ENCODE data around the gene GLCCI1.

Gene GLCCI1

DNA sequence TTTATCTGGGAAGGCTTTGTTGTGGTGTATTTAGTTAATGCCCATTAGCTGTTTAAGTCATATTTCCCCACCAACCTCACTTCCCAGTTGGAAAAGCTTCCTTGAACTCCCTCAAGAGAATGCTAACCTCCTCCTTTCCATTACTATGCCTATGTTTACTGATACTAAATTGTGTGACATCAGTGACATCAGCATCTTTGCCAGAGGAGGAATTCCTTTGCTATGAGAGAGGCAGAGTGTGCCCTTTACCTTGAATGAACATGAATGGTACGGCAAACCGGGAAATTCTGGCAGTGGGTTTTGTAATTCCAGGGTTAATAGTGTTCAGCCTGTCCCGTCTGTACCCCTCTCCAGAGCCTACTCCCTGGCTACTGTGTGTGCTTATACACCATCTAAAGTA lies 22.1 kb upstream of the GLCCI1 start:
- no peak overlapping the region for H3K4me3 ChIP-seq (ENCODE audit: low read depth, low read length)
- TF ChIP-seq, protein P1, sequence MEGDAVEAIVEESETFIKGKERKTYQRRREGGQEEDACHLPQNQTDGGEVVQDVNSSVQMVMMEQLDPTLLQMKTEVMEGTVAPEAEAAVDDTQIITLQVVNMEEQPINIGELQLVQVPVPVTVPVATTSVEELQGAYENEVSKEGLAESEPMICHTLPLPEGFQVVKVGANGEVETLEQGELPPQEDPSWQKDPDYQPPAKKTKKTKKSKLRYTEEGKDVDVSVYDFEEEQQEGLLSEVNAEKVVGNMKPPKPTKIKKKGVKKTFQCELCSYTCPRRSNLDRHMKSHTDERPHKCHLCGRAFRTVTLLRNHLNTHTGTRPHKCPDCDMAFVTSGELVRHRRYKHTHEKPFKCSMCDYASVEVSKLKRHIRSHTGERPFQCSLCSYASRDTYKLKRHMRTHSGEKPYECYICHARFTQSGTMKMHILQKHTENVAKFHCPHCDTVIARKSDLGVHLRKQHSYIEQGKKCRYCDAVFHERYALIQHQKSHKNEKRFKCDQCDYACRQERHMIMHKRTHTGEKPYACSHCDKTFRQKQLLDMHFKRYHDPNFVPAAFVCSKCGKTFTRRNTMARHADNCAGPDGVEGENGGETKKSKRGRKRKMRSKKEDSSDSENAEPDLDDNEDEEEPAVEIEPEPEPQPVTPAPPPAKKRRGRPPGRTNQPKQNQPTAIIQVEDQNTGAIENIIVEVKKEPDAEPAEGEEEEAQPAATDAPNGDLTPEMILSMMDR (IDR thresholded peaks at IDR 0.05; ENCODE audit: low read depth, low read length): no peak
- no peaks in the 10 kb centered on the region for H3K27me3 ChIP-seq (ENCODE audit: insufficient read depth, low read depth, severe bottlenecking)
- no peaks in the 10 kb centered on the region for H3K36me3 ChIP-seq
- DNase-seq: no peak
- H3K9me3 ChIP-seq (ENCODE audit: severe bottlenecking): no peaks in the 10 kb centered on the region
- no peak overlapping the region for H3K27ac ChIP-seq

DNA sequence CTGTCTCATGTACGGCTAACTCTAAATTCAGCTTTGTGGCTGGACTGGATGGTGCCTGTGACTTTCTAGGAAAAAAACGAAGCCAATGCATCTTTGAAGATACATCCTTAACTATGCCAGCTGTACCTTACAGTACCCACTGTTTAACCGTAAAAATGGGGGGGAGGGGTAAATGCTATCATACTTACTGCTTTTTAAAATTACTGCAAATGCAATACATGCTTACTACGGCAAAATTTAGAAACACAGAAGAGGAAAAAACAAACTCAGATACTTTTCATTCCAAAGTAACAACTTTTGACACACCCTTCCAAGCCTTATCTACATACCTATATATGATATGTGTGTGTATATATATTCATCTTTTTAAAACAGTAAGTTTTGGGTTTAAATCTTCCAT lies 20.4 kb upstream of the GLCCI1 start:
- H3K27ac ChIP-seq: no peak overlapping the region
- TF ChIP-seq, protein P1 (IDR thresholded peaks at IDR 0.05; ENCODE audit: low read depth, low read length): no peak
- no peak for DNase-seq
- H3K9me3 ChIP-seq (ENCODE audit: severe bottlenecking): no peaks in the 10 kb centered on the region
- H3K4me3 ChIP-seq (ENCODE audit: low read depth, low read length): no peak overlapping the region
- no peaks in the 10 kb centered on the region for H3K27me3 ChIP-seq (ENCODE audit: insufficient read depth, low read depth, severe bottlenecking)
- no peaks in the 10 kb centered on the region for H3K36me3 ChIP-seq

DNA sequence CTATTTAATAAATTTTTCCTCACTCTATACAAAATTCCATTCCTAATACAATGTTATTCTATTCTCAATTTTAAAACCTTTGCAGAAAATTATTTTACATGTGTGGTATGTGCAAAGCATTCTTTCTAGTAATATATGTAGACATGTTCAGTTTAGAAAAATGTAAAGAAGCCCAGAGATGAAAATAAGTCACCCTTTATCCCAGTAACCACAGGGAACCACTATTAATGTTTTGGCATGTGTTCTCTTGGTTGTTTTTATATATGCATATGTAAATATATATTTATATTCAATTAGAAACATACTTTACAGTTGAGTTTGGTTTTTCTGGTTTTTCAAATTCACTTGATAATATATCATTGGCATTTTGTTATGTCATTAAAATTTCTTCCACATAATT lies 14.8 kb upstream of the GLCCI1 start:
- H3K27me3 ChIP-seq (ENCODE audit: insufficient read depth, low read depth, severe bottlenecking): no peaks in the 10 kb centered on the region
- DNase-seq: no peak
- H3K27ac ChIP-seq: no peak overlapping the region
- H3K4me3 ChIP-seq (ENCODE audit: low read depth, low read length): no peak overlapping the region
- no peaks in the 10 kb centered on the region for H3K9me3 ChIP-seq (ENCODE audit: severe bottlenecking)
- TF ChIP-seq, protein P1 (IDR thresholded peaks at IDR 0.05; ENCODE audit: low read depth, low read length): no peak
- H3K36me3 ChIP-seq: no peaks in the 10 kb centered on the region

DNA sequence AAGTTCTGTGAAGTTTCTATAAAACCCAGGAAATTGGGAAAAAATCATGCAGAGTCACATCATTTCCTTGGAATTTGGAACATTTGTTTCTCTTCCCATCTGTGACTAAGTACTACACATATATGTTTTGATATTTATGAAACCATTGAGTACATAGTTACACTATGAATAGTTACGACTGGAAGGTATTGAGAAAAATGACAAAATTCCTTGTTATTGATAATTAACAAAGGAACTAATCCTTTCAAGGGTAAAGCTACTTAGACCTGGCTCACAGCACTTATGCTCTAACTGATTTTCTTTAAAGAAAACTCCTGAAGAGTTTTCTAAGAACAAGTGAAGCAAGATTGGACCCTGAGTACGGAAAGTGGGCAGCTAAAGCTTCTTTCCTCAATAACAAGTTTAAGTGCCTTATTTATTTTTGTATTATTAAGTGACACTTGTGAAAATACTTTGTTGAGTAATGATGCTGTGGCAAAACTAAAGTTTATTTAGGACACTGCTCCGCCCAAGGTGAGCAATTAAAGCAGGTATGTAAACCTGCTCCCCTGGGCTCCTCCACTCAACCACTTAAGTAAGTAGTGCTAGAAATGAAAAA lies 12.0 kb upstream of the GLCCI1 start:
- Histone ChIP-seq H3K4me3 (ENCODE audit: low read depth, low read length) (no peak overlapping the region), H3K27me3 (ENCODE audit: insufficient read depth, low read depth, severe bottlenecking) (no peaks in the 10 kb centered on the region), H3K36me3 (no peaks in the 10 kb centered on the region), H3K27ac (no peak overlapping the region), H3K9me3 (ENCODE audit: severe bottlenecking) (no peaks in the 10 kb centered on the region)
- TF ChIP-seq, protein P1 (IDR thresholded peaks at IDR 0.05; ENCODE audit: low read depth, low read length): no peak
- DNase-seq: no peak

DNA sequence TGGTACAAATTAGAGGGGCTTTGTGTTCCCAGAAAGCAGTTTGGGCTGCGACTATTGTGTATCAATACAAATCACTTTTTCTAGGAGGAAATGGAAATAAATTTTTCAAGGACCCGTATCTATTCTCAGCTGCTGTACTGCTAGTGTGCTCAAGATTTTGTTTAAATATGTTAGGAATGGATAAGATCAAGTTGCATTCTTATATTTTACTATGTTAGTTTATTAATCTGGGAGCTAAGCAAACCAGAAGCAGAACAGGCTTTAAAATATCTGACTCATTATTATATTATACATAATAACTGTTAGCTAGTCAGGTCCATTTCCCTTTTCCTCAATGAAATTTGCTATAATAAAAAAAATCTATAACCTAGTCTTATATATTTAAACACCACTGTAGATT lies 11.1 kb upstream of the GLCCI1 start:
- H3K36me3 ChIP-seq: no peaks in the 10 kb centered on the region
- no peaks in the 10 kb centered on the region for H3K9me3 ChIP-seq (ENCODE audit: severe bottlenecking)
- H3K4me3 ChIP-seq (ENCODE audit: low read depth, low read length): no peak overlapping the region
- H3K27ac ChIP-seq: no peak overlapping the region
- TF ChIP-seq, protein P1 (IDR thresholded peaks at IDR 0.05; ENCODE audit: low read depth, low read length): no peak
- DNase-seq: no peak
- H3K27me3 ChIP-seq (ENCODE audit: insufficient read depth, low read depth, severe bottlenecking): no peaks in the 10 kb centered on the region
